ENCODE results near the gene PIP5K1B. TPM values are rescaled to one million over a fixed set of nuclear protein-coding genes. Genes with fewer than 3 reads are reported as not detected.

Gene PIP5K1B
- total and polyA plus RNA-seq, 7 donors: 10.3 to 72.6 (median 23.5) TPM

- intact Hi-C loops (cut with DNase I): no loop called here
- 66 to 85% methylated on average over 11 of the region's 11 CpGs for WGBS, 2 donors
- Histone ChIP-seq H3K9me3 (no peaks in the 10 kb centered on the region), H3K36me3 (no peaks in the 10 kb centered on the region), H3K4me1 (no peaks in the 10 kb centered on the region), H3K4me3 (no peak overlapping the region), H3K27ac (no peak overlapping the region), H3K27me3 (no peaks in the 10 kb centered on the region)
- DNase-seq: no peak
- TF ChIP-seq EP300 (IDR thresholded peaks at IDR 0.05) (no peak), POLR2AphosphoS5 (IDR thresholded peaks at IDR 0.05) (no peak), POLR2A (IDR thresholded peaks at IDR 0.05) (no peak), CTCF (IDR thresholded peaks at IDR 0.05) (no peak)
Observed at GRCh38 chr9:68732405-68733020, 27.5 kb downstream of the PIP5K1B start.

GRCh38 chr9:68733021-68733405 is 28.0 kb downstream of the PIP5K1B start:
- H3K36me3 ChIP-seq: no peaks in the 10 kb centered on the region
- WGBS, 2 donors: 70 to 73% methylated on average over 5 of the region's 5 CpGs

GRCh38 chr9:68738358-68738757 is 33.3 kb downstream of the PIP5K1B start:
- Histone ChIP-seq H3K4me1 (peaks cover 0 to 32% (median 8%) of the 10 kb centered on the region in 4 donors), H3K4me3 (no peak overlapping the region), H3K27ac (peak overlapping the region in 1 of 4 donors; percentile 51), H3K36me3 (no peaks in the 10 kb centered on the region), H3K9me3 (no peaks in the 10 kb centered on the region), H3K27me3 (no peaks in the 10 kb centered on the region)
- 84 to 87% methylated on average over 3 of the region's 3 CpGs for WGBS, 2 donors
- no peak for DNase-seq
- no peak for TF ChIP-seq EP300 (IDR thresholded peaks at IDR 0.05)
- TF ChIP-seq POLR2AphosphoS5 (IDR thresholded peaks at IDR 0.05): peak; percentile 34 to 77 (median 46)
- TF ChIP-seq CTCF (IDR thresholded peaks at IDR 0.05): no peak
- TF ChIP-seq POLR2A (IDR thresholded peaks at IDR 0.05): no peak
- intact Hi-C loops (cut with DNase I): no loop called here

More at GRCh38 chr9:68733021-68733405, 28.0 kb downstream of the PIP5K1B start:
- H3K4me3 ChIP-seq: no peak overlapping the region
- no peaks in the 10 kb centered on the region for H3K27me3 ChIP-seq
- intact Hi-C loops (cut with DNase I): no loop called here
- no peak overlapping the region for H3K27ac ChIP-seq
- TF ChIP-seq POLR2A (IDR thresholded peaks at IDR 0.05): no peak
- no peak for TF ChIP-seq CTCF (IDR thresholded peaks at IDR 0.05)
- no peak for TF ChIP-seq POLR2AphosphoS5 (IDR thresholded peaks at IDR 0.05)
- no peak for TF ChIP-seq EP300 (IDR thresholded peaks at IDR 0.05)
- no peaks in the 10 kb centered on the region for H3K9me3 ChIP-seq
- no peak for DNase-seq
- no peaks in the 10 kb centered on the region for H3K4me1 ChIP-seq

GRCh38 chr9:68739621-68740174 is 34.7 kb downstream of the PIP5K1B start:
- peak overlapping the region in 2 of 4 donors; percentile 0 to 51 for H3K27ac ChIP-seq
- H3K27me3 ChIP-seq: no peaks in the 10 kb centered on the region
- DNase-seq: no peak
- H3K4me3 ChIP-seq: no peak overlapping the region
- H3K4me1 ChIP-seq: peaks cover 0 to 32% (median 8%) of the 10 kb centered on the region in 4 donors
- no peaks in the 10 kb centered on the region for H3K9me3 ChIP-seq
- intact Hi-C loops (cut with DNase I): no loop called here
- no peak for TF ChIP-seq CTCF (IDR thresholded peaks at IDR 0.05)
- TF ChIP-seq POLR2A (IDR thresholded peaks at IDR 0.05): peak in 1 of 2 donors; percentile 16
- H3K36me3 ChIP-seq: no peaks in the 10 kb centered on the region
- WGBS, 2 donors: 7 to 51% methylated on average over 2 of the region's 2 CpGs

All from sigmoid colon (tissue), 7 donors.